CD14-positive monocyte (primary cell): Measurements from ENCODE around the gene MOCOS. TPM values are rescaled to one million over a fixed set of nuclear protein-coding genes. Genes with fewer than 3 reads are reported as not detected.
"Not testable (repeated sequence)": the region's sequence is repeated elsewhere in the genome, so short reads cannot be mapped to it uniquely, and the experiment has no call there.

Experiments
- DNase-seq, 3 donors: peaks; one replicate each; pipeline ENCODE4 v3.0.0-alpha.2; 2011 to 2022
- H2AFZ ChIP-seq: 2 replicates; pipeline ENCODE4 v1.6.0; 2012; ENCODE audit warnings: mild to moderate bottlenecking, low read depth, low read length, inconsistent platforms; ENCODE audit not compliant: insufficient read depth, poor library complexity, severe bottlenecking
- H3K27ac ChIP-seq, 2 donors: 1 replicate in 1 of 2; 2 replicates in 1 of 2; pipeline ENCODE4 v1.5.1; 2012 to 2013; ENCODE audit warnings: low read length in 2 of 2, control low read depth in 1 of 2, inconsistent platforms in 1 of 2, low read depth in 1 of 2, mild to moderate bottlenecking in 1 of 2
- H3K27me3 ChIP-seq, 2 donors: one replicate each; pipeline versions ENCODE4 v1.6.0 to v1.6.1; 2011 to 2013; ENCODE audit warnings: low read length in 2 of 2; ENCODE audit not compliant: control insufficient read depth in 2 of 2, insufficient read depth in 2 of 2
- H3K36me3 ChIP-seq, 2 donors: replicated peaks in 1 of 2; 1 replicate in 1 of 2; 2 replicates in 1 of 2; pipeline versions ENCODE4 v1.5.1 to v1.6.1; 2012 to 2013; ENCODE audit warnings: low read length in 2 of 2, control low read depth in 1 of 2, inconsistent platforms in 1 of 2, mild to moderate bottlenecking in 1 of 2; ENCODE audit not compliant: insufficient read depth in 2 of 2, control insufficient read depth in 1 of 2
- H3K4me1 ChIP-seq, 2 donors: 1 replicate in 1 of 2; 2 replicates in 1 of 2; pipeline versions ENCODE4 v1.5.1 to v1.6.1; 2012 to 2013; ENCODE audit warnings: low read length in 2 of 2, control low read depth in 1 of 2, inconsistent platforms in 1 of 2, mild to moderate bottlenecking in 1 of 2, moderate library complexity in 1 of 2; ENCODE audit not compliant: insufficient read depth in 2 of 2, control insufficient read depth in 1 of 2
- H3K4me2 ChIP-seq: replicated peaks from 2 replicates; pipeline ENCODE3; 2012; ENCODE audit warnings: low read length, moderate library complexity, mild to moderate bottlenecking; ENCODE audit not compliant: poor library complexity, severe bottlenecking; ENCODE audit errors: extremely low read depth
- H3K4me3 ChIP-seq, 3 experiments: fragments of 200-600 bp in 1 of 3; sonication (generic) in 1 of 3; replicated peaks in 1 of 3; 1 replicate in 2 of 3; 2 replicates in 1 of 3; pipeline ENCODE4 v1.5.1; 2011 to 2013; ENCODE audit warnings: low read length in 3 of 3, mild to moderate bottlenecking in 3 of 3, control low read depth in 2 of 3, low read depth in 2 of 3, inconsistent platforms in 1 of 3, moderate library complexity in 1 of 3
- H3K79me2 ChIP-seq: 2 replicates; pipeline ENCODE4 v1.6.0; 2012; ENCODE audit warnings: mild to moderate bottlenecking, control low read depth, inconsistent platforms, low read length, moderate library complexity; ENCODE audit not compliant: insufficient read depth
- H3K9ac ChIP-seq: 2 replicates; pipeline ENCODE4 v1.6.0; 2017; ENCODE audit warnings: low read length, mild to moderate bottlenecking; ENCODE audit not compliant: insufficient read depth, poor library complexity, severe bottlenecking
- H3K9me3 ChIP-seq, 2 donors: replicated peaks in 1 of 2; 1 replicate in 1 of 2; 2 replicates in 1 of 2; pipeline versions ENCODE4 v1.5.1 to v1.6.1; 2012 to 2013; ENCODE audit warnings: low read length in 2 of 2, control low read depth in 1 of 2; ENCODE audit not compliant: control insufficient read depth in 1 of 2, insufficient read depth in 1 of 2
- H4K20me1 ChIP-seq: 2 replicates; pipeline ENCODE4 v1.6.0; 2012; ENCODE audit warnings: mild to moderate bottlenecking, low read length, control low read depth, moderate library complexity; ENCODE audit not compliant: insufficient read depth
- H3K27ac Mint-ChIP-seq, 7 donors: one replicate each; pipeline ENCODE4 v1.8.0; 2020; ENCODE audit warnings: mild to moderate bottlenecking in 7 of 7, mixed read lengths in 7 of 7, moderate library complexity in 6 of 7, inconsistent platforms in 2 of 7
- H3K27me3 Mint-ChIP-seq, 3 donors: one replicate each; pipeline ENCODE4 v1.8.0; 2021 to 2022; ENCODE audit warnings: low read depth in 3 of 3, mild to moderate bottlenecking in 3 of 3, mixed read lengths in 3 of 3, moderate library complexity in 3 of 3, inconsistent platforms in 1 of 3
- H3K36me3 Mint-ChIP-seq, 2 donors: one replicate each; pipeline ENCODE4 v1.8.0; 2020; ENCODE audit warnings: mixed read lengths in 2 of 2, inconsistent platforms in 1 of 2, mild to moderate bottlenecking in 1 of 2
- H3K4me1 Mint-ChIP-seq: one replicate; pipeline ENCODE4 v1.8.0; 2020; ENCODE audit warnings: mild to moderate bottlenecking, mixed read lengths
- H3K4me3 Mint-ChIP-seq, 2 donors: one replicate each; pipeline ENCODE4 v1.8.0; 2020; ENCODE audit warnings: mild to moderate bottlenecking in 2 of 2, mixed read lengths in 2 of 2, moderate library complexity in 1 of 2
- H3K9me3 Mint-ChIP-seq, 7 donors: one replicate each; pipeline ENCODE4 v1.8.0; 2020 to 2022; ENCODE audit warnings: mixed read lengths in 7 of 7, mild to moderate bottlenecking in 6 of 7, moderate library complexity in 6 of 7, inconsistent platforms in 2 of 7
- WGBS: methylation state at CpG from one replicate; pipeline ENCODE4 v1.1.5; 2013; ENCODE audit warnings: missing lambda C conversion rate; ENCODE audit not compliant: insufficient coverage; 5-methylcytosine and 5-hydroxymethylcytosine counted together
- intact Hi-C, 2 donors: fragments of 100-400 bp; cut with micrococcal nuclease; formaldehyde crosslinking; loops; one replicate each; pipeline versions ENCODE4 v1.15.0 to v1.15.1; 2023
- polyA plus RNA-seq, 3 donors: library from polyadenylated mRNA; depleted of rRNA in 1 of 3; unstranded in 2 of 3; stranded (reverse) in 1 of 3; fragments of 300-500 nt in 2 of 3; fragments of >200 nt in 1 of 3; fragmentation: Illumina TruSeq in 2 of 3; gene quantifications; 1 replicate in 2 of 3; 2 replicates in 1 of 3; pipeline ENCODE4 v1.2.3, GENCODE V29; 2012 to 2021
- TF ChIP-seq, protein P1 (sequence below): fragments of 200-600 bp; IDR thresholded peaks from one replicate; pipeline ENCODE4 v1.8.0; 2022; ENCODE audit warnings: antibody characterized with exemption, mild to moderate bottlenecking

The MOCOS gene
- polyA plus RNA-seq, 3 donors: 0.03 to 0.05 TPM; not detected in 1

DNA sequence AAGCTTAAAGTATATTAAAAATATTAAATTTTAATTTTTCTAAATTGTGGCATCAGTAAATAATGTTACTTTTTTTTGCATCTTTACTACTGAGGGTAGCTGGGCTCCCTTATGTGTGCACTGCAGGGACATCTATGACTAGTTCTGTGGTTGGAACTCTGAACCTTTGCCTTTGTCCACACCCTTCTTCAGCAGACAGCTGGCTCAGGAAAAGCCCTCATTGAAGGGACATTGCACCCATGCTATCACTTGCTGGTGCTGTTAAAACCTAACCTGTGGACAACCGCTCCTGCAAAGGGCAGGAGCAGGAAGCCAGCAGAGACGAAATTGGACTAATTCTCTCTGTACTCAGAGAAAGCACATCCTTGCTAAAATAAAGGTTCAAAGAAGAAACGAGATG is 30.1 kb downstream of the MOCOS start:
- Histone ChIP-seq H3K4me2 (no peak overlapping the region), H3K9me3 (no peaks in the 10 kb centered on the region), H3K4me3 (no peak overlapping the region), H3K36me3 (no peaks in the 10 kb centered on the region), H3K9ac (no peak overlapping the region), H2AFZ (no peak overlapping the region), H3K79me2 (no peaks in the 10 kb centered on the region), H3K27me3 (no peaks in the 10 kb centered on the region), H3K4me1 (no peaks in the 10 kb centered on the region), H4K20me1 (no peaks in the 10 kb centered on the region), H3K27ac (no peak overlapping the region)
- H3K27ac Mint-ChIP-seq: no peak overlapping the region
- H3K36me3 Mint-ChIP-seq: no peaks in the 10 kb centered on the region
- DNase-seq: no peak
- intact Hi-C loops: no loop called here
- peaks cover 0 to 4% (median 3%) of the 10 kb centered on the region in 3 donors for H3K27me3 Mint-ChIP-seq
- no peaks in the 10 kb centered on the region for H3K9me3 Mint-ChIP-seq
- WGBS: 83% methylated on average over 1 of the region's 3 CpGs
- TF ChIP-seq, protein P1, sequence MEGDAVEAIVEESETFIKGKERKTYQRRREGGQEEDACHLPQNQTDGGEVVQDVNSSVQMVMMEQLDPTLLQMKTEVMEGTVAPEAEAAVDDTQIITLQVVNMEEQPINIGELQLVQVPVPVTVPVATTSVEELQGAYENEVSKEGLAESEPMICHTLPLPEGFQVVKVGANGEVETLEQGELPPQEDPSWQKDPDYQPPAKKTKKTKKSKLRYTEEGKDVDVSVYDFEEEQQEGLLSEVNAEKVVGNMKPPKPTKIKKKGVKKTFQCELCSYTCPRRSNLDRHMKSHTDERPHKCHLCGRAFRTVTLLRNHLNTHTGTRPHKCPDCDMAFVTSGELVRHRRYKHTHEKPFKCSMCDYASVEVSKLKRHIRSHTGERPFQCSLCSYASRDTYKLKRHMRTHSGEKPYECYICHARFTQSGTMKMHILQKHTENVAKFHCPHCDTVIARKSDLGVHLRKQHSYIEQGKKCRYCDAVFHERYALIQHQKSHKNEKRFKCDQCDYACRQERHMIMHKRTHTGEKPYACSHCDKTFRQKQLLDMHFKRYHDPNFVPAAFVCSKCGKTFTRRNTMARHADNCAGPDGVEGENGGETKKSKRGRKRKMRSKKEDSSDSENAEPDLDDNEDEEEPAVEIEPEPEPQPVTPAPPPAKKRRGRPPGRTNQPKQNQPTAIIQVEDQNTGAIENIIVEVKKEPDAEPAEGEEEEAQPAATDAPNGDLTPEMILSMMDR: no peak
- H3K4me1 Mint-ChIP-seq: no peaks in the 10 kb centered on the region
- H3K4me3 Mint-ChIP-seq: no peak overlapping the region

DNA sequence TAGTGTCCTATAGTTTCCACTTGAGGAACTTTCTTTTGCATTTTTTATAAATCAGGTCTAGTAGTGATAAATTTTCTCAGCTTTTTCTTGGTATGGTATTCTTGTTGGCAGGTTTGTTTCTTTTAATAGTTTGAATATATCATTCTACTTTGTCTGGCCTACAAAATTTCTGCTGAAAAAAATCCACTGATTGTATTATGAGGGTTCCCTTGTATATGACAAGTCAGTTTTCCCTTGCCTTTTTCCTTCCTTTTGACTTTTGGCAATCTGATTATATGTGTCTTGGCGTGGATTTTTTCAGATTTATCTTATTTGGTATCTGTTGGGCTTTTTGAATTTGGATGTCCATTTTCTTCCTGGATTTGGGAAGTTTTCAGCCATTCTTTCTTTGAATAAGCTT is 41.9 kb downstream of the MOCOS start:
- Histone ChIP-seq H3K36me3 (no peaks in the 10 kb centered on the region), H3K9me3 (peaks cover 17 to 18% of the 10 kb centered on the region in 2 donors), H3K4me3 (no peak overlapping the region), H3K79me2 (no peaks in the 10 kb centered on the region), H3K4me1 (no peaks in the 10 kb centered on the region), H2AFZ (no peak overlapping the region), H4K20me1 (no peaks in the 10 kb centered on the region), H3K9ac (no peak overlapping the region), H3K27me3 (no peaks in the 10 kb centered on the region), H3K4me2 (no peak overlapping the region), H3K27ac (no peak overlapping the region)
- peaks cover 0 to 2% (median 1%) of the 10 kb centered on the region in 3 donors for H3K27me3 Mint-ChIP-seq
- no peak for DNase-seq
- peaks cover 26 to 39% (median 34%) of the 10 kb centered on the region in 7 donors for H3K9me3 Mint-ChIP-seq
- no peaks in the 10 kb centered on the region for H3K36me3 Mint-ChIP-seq
- no peak overlapping the region for H3K4me3 Mint-ChIP-seq
- H3K4me1 Mint-ChIP-seq: no peaks in the 10 kb centered on the region
- TF ChIP-seq, protein P1: no peak
- intact Hi-C loops: no loop called here
- WGBS: no CpG with 5 or more reads among the region's 1 CpG
- no peak overlapping the region for H3K27ac Mint-ChIP-seq

DNA sequence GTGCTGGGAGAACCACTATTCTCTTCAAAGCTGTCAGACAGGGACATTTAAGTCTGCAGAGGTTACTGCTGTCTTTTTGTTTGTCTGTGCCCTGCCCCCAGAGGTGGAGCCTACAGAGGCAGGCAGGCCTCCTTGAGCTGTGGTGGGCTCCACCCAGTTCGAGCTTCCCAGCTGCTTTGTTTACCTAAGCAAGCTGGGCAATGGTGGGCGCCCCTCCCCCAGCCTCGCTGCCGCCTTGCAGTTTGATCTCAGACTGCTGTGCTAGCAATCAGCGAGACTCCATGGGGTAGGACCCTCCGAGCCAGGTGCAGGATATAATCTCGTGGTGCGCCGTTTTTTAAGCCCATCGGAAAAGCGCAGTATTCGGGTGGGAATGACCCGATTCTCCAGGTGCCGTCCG is 53.2 kb downstream of the MOCOS start:
- H3K4me1 ChIP-seq, H3K27me3 ChIP-seq, H3K9me3 ChIP-seq, H3K4me3 ChIP-seq, H3K27ac ChIP-seq, H3K4me1 Mint-ChIP-seq, H3K4me2 ChIP-seq, H3K9ac ChIP-seq, H3K79me2 ChIP-seq, H3K36me3 ChIP-seq, H3K27ac Mint-ChIP-seq, H3K4me3 Mint-ChIP-seq, H2AFZ ChIP-seq, intact Hi-C loops, H3K36me3 Mint-ChIP-seq, H3K27me3 Mint-ChIP-seq, DNase-seq, H4K20me1 ChIP-seq: not testable (repeated sequence)
- WGBS: no CpG with 5 or more reads among the region's 15 CpGs
- peaks cover 0 to 17% (median 7%) of the 10 kb centered on the region in 7 donors for H3K9me3 Mint-ChIP-seq
